Lung (tissue), 12 donors: ENCODE results near the gene ABCF2. TPM values are rescaled to one million over a fixed set of nuclear protein-coding genes. Genes with fewer than 3 reads are reported as not detected.

Experiments used
- ATAC-seq: fragments of 200-7000 bp; cut with Tn5 transposase; one replicate; pipeline ENCODE4 v1.9.1; 2020; ENCODE audit warnings: moderate number of reproducible peaks; ENCODE audit not compliant: insufficient read depth, low FRiP score
- DNase-seq, 3 donors: peaks; one replicate each; pipeline ENCODE4 v3.0.0-alpha.2; 2013 to 2017
- H3K27ac ChIP-seq, 2 donors: one replicate each; pipeline ENCODE4 v1.5.1; 2013; ENCODE audit warnings: mild to moderate bottlenecking in 2 of 2, moderate library complexity in 2 of 2, control low read depth in 1 of 2, inconsistent platforms in 1 of 2, low read depth in 1 of 2, low read length in 1 of 2
- H3K27me3 ChIP-seq, 3 donors: one replicate each; pipeline ENCODE4 v1.5.1; 2013; ENCODE audit warnings: low read length in 2 of 3; ENCODE audit not compliant: control insufficient read depth in 3 of 3, insufficient read depth in 3 of 3
- H3K36me3 ChIP-seq, 4 donors: one replicate each; pipeline ENCODE4 v1.5.1; 2013; ENCODE audit warnings: low read length in 4 of 4, mild to moderate bottlenecking in 1 of 4, moderate library complexity in 1 of 4; ENCODE audit not compliant: control insufficient read depth in 4 of 4, insufficient read depth in 4 of 4
- H3K4me1 ChIP-seq, 5 donors: one replicate each; pipeline ENCODE4 v1.5.1; 2013; ENCODE audit warnings: low read length in 5 of 5, mild to moderate bottlenecking in 2 of 5, moderate library complexity in 1 of 5; ENCODE audit not compliant: control insufficient read depth in 5 of 5, insufficient read depth in 5 of 5
- H3K4me3 ChIP-seq: one replicate; pipeline ENCODE4 v1.5.1; 2013; ENCODE audit warnings: mild to moderate bottlenecking, control low read depth, moderate library complexity
- H3K9ac ChIP-seq, 2 donors: one replicate each; pipeline ENCODE4 v1.5.1; 2013; ENCODE audit warnings: low read length in 2 of 2, control low read depth in 1 of 2; ENCODE audit not compliant: insufficient read depth in 1 of 2
- H3K9me3 ChIP-seq, 4 donors: one replicate each; pipeline ENCODE4 v1.5.1; 2013; ENCODE audit warnings: low read length in 3 of 4, mild to moderate bottlenecking in 1 of 4, moderate library complexity in 1 of 4; ENCODE audit not compliant: control insufficient read depth in 4 of 4, insufficient read depth in 3 of 4
- CTCF ChIP-seq: IDR thresholded peaks from 2 replicates; pipeline ENCODE4 v1.5.1; 2012; ENCODE audit warnings: mild to moderate bottlenecking; ENCODE audit errors: control extremely low read depth, extremely low read depth
- WGBS, 2 donors: extraction: QIAGEN DNeasy Blood & Tissue Kit; methylation state at CpG; one replicate each; pipeline ENCODE4 v1.1.7; 2013; 5-methylcytosine and 5-hydroxymethylcytosine counted together
- polyA plus RNA-seq, 2 donors: library from polyadenylated mRNA; stranded (reverse); fragments of 200-250 nt; gene quantifications; one replicate each; pipeline ENCODE4 v1.2.1, GENCODE V29; 2013
- total RNA-seq, 2 donors: library from RNA; depleted of rRNA in 1 of 2; stranded (reverse); fragments of >200 nt in 1 of 2; gene quantifications; one replicate each; pipeline ENCODE4 v1.2.1, GENCODE V29; 2014 to 2021
- donor health status: control.
- donor health status: control.
- donor health status: Bipolar disorder and iron deficiency.
- donor health status: healthy.
- donor health status: DM: yes; HTN: yes; CAD: no.

The ABCF2 gene
- total and polyA plus RNA-seq, 4 donors, result 13.2 to 36.3 (median 25.8) TPM

GRCh38 chr7:151204383-151205032 is 22.5 kb downstream of the ABCF2 start:
- Histone ChIP-seq H3K9ac (no peak overlapping the region), H3K36me3 (no peaks in the 10 kb centered on the region), H3K4me3 (no peak overlapping the region), H3K9me3 (no peaks in the 10 kb centered on the region), H3K4me1 (peaks cover 0 to 18% (median 10%) of the 10 kb centered on the region in 5 donors), H3K27me3 (peaks cover 0 to 7% (median 0%) of the 10 kb centered on the region in 3 donors), H3K27ac (no peak overlapping the region)
- no peak for TF ChIP-seq CTCF
- 73 to 78% methylated on average over 47 to 48 of the region's 48 CpGs for WGBS, 2 donors
- no peak for ATAC-seq
- DNase-seq, result no peak

GRCh38 chr7:151202836-151203235 is 24.2 kb downstream of the ABCF2 start:
- H3K9me3 ChIP-seq, result no peaks in the 10 kb centered on the region
- H3K27me3 ChIP-seq, result peaks cover 0 to 7% (median 0%) of the 10 kb centered on the region in 3 donors
- ATAC-seq (no peak), DNase-seq (no peak)
- no peak for TF ChIP-seq CTCF
- H3K4me1 ChIP-seq, result peaks cover 0 to 20% (median 3%) of the 10 kb centered on the region in 5 donors
- no peak overlapping the region for H3K27ac ChIP-seq
- H3K4me3 ChIP-seq, result no peak overlapping the region
- WGBS, 2 donors, result 95 to 96% methylated on average over 9 of the region's 9 CpGs
- H3K36me3 ChIP-seq, result no peaks in the 10 kb centered on the region
- no peak overlapping the region for H3K9ac ChIP-seq

GRCh38 chr7:151201751-151202150 is 25.3 kb downstream of the ABCF2 start:
- Histone ChIP-seq H3K27ac (no peak overlapping the region), H3K27me3 (peaks cover 0 to 7% (median 0%) of the 10 kb centered on the region in 3 donors), H3K36me3 (no peaks in the 10 kb centered on the region), H3K4me1 (peaks cover 0 to 20% (median 0%) of the 10 kb centered on the region in 5 donors), H3K9ac (no peak overlapping the region), H3K9me3 (no peaks in the 10 kb centered on the region), H3K4me3 (no peak overlapping the region)
- TF ChIP-seq CTCF, result no peak
- WGBS, 2 donors, result 84 to 91% methylated on average over 4 of the region's 4 CpGs
- DNase-seq (no peak), ATAC-seq (no peak)
